Psoas muscle (tissue), 8 donors: ENCODE measurements around the gene CD1B. TPM values are rescaled to one million over a fixed set of nuclear protein-coding genes. Genes with fewer than 3 reads are reported as not detected.

Experiments
- ATAC-seq, 4 donors: fragments of 200-7000 bp; cut with Tn5 transposase; one replicate each; pipeline ENCODE4 v1.9.1; 2020; ENCODE audit warnings: moderate library complexity in 3 of 4, mild to moderate bottlenecking in 2 of 4
- DNase-seq, 2 donors: peaks; one replicate each; pipeline ENCODE4 v3.0.0-alpha.2; 2020
- H3K27ac ChIP-seq: fragments of 200-600 bp; one replicate; pipeline ENCODE4 v1.8.0; 2022
- H3K27me3 ChIP-seq, 3 donors: fragments of 200-600 bp in 1 of 3; one replicate each; pipeline versions ENCODE4 v1.6.1 to v1.8.0; 2013 to 2022; ENCODE audit warnings: low read length in 2 of 3, mild to moderate bottlenecking in 2 of 3, moderate library complexity in 1 of 3; ENCODE audit not compliant: insufficient read depth in 3 of 3
- H3K36me3 ChIP-seq, 2 donors: fragments of 200-600 bp in 1 of 2; one replicate each; pipeline versions ENCODE4 v1.6.1 to v1.8.0; 2013 to 2022; ENCODE audit warnings: low read depth in 1 of 2, mild to moderate bottlenecking in 1 of 2, moderate library complexity in 1 of 2; ENCODE audit not compliant: insufficient read depth in 1 of 2
- H3K4me1 ChIP-seq: fragments of 200-600 bp; one replicate; pipeline ENCODE4 v1.8.0; 2022
- H3K4me3 ChIP-seq: fragments of 200-600 bp; one replicate; pipeline ENCODE4 v1.8.0; 2022; ENCODE audit warnings: mild to moderate bottlenecking
- H3K9me3 ChIP-seq: fragments of 200-600 bp; one replicate; pipeline ENCODE4 v1.8.0; 2022
- CTCF ChIP-seq: fragments of 200-600 bp; IDR thresholded peaks from one replicate; pipeline ENCODE4 v1.8.0; 2022; ENCODE audit warnings: antibody characterized with exemption
- WGBS, 3 donors: extraction: QIAGEN DNeasy Blood & Tissue Kit; methylation state at CpG; one replicate each; pipeline versions ENCODE4 v1.1.6 to v1.1.7; 2013; 5-methylcytosine and 5-hydroxymethylcytosine counted together
- intact Hi-C, 2 donors: fragments of 100-400 bp; cut with DNase I; formaldehyde crosslinking; loops; one replicate each; pipeline versions ENCODE4 v1.11.0 to v1.14.2; 2022
- polyA plus RNA-seq, 3 donors: library from polyadenylated mRNA; stranded (reverse); fragments of 200-250 nt; gene quantifications; one replicate each; pipeline ENCODE4 v1.2.3, GENCODE V29; 2013
- total RNA-seq, 4 donors: library from RNA; stranded (reverse); fragmentation: NEBNext Ultra II Directional in 2 of 4; extraction: Animal tissue kit (Norgen Biotek cat#: 25700) in 2 of 4; gene quantifications; one replicate each; pipeline versions ENCODE4 v1.2.1 to v1.2.4, GENCODE V29; 2021 to 2023
- donor health status: healthy with polysubstance abuse.
- donor health status: DM: no; HTN: no; CAD: no; lungs with moderate emphysema.
- donor health status: Bipolar disorder and iron deficiency.
- donor health status: healthy.
- donor health status: DM: yes; HTN: yes; CAD: no.
- donor health status: DM: no; HTN: no; CAD: no.
- donor health status: DM: no; HTN: no; CAD: no.
- donor health status: DM: yes; HTN: yes; CAD: no.

The CD1B gene
- total and polyA plus RNA-seq, 7 donors, result 0.03 TPM; not detected in 6

DNA sequence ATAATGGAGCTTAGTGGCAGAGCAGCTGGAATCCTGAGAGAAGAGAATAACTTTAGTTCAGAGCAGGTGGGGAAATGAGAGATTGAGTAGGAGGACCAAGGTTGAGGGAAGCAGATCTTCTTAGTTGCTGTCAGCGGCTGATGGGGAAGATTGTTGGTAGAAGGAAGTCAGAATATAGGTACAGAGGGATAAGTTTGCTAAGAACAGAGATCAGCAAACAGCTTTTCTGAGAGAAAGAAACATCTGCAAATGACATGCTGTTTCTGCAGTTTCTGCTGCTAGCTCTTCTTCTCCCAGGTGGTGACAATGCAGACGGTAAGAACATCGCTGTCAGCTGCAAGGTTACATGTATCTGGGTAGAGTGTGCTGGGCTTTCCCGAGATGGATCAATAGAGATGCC lies 41.5 kb downstream of the CD1B start, which contains the start of gene CD1C:
Gene CD1C (plus strand): TSS at position 113 of the 400 bp plus-strand sequence. CDS start 142 bp downstream, at position 255.
- no peaks in the 10 kb centered on the region for H3K9me3 ChIP-seq
- 84 to 94% (median 85%) methylated on average over 4 of the region's 4 CpGs for WGBS, 3 donors
- no peaks in the 10 kb centered on the region for H3K4me1 ChIP-seq
- H3K27ac ChIP-seq, result no peak within 1 kb of the TSS
- ATAC-seq, result no peak
- no peaks in the 10 kb centered on the region for H3K27me3 ChIP-seq
- no peaks in the 10 kb centered on the region for H3K36me3 ChIP-seq
- DNase-seq, result no peak
- no peak for TF ChIP-seq CTCF
- H3K4me3 ChIP-seq, result no peak within 1 kb of the TSS
- intact Hi-C loops, result no loop called here

DNA sequence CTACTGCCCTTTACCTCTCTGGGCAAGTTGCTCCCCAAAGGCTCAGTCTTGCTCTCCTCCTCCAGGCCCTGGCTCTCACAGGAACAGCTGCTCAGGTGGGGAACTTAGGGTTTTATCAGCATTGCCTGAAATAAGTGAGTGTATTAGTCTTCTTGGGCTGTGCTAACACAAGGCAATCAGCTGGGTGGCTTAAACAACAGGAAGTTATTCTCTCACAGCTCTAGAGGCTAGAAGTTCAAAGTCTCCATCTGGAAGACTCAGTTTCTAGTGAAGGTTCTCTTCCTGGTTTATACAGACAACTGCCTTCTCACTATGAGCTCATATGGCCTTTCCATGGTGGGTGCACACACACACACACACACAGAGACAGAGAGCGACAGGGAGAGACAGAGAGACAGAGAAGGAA lies 44.4 kb downstream of the CD1B start:
- no peak for TF ChIP-seq CTCF
- intact Hi-C loops, result no loop called here
- DNase-seq (no peak), ATAC-seq (no peak)
- Histone ChIP-seq H3K27me3 (no peaks in the 10 kb centered on the region), H3K4me1 (no peaks in the 10 kb centered on the region), H3K4me3 (no peak overlapping the region), H3K36me3 (no peaks in the 10 kb centered on the region), H3K27ac (no peak overlapping the region), H3K9me3 (no peaks in the 10 kb centered on the region)
- 64 to 88% (median 83%) methylated on average over 1 of the region's 1 CpG for WGBS, 3 donors

- H3K4me3 ChIP-seq, result no peak overlapping the region
Measured at GRCh38 chr1:158286487-158286886, 44.8 kb downstream of the CD1B start.

GRCh38 chr1:158285756-158286241 lies 45.5 kb downstream of the CD1B start:
- H3K36me3 ChIP-seq, result no peaks in the 10 kb centered on the region
- H3K27ac ChIP-seq, result no peak overlapping the region
- 43 to 49% (median 48%) methylated on average over 7 of the region's 7 CpGs for WGBS, 3 donors

More at GRCh38 chr1:158286487-158286886, 44.8 kb downstream of the CD1B start:
- no peak for DNase-seq
- Histone ChIP-seq H3K4me1 (no peaks in the 10 kb centered on the region), H3K27ac (no peak overlapping the region), H3K9me3 (no peaks in the 10 kb centered on the region), H3K36me3 (no peaks in the 10 kb centered on the region), H3K27me3 (no peaks in the 10 kb centered on the region)
- ATAC-seq, result no peak
- intact Hi-C loops, result no loop called here
- no peak for TF ChIP-seq CTCF
- 74 to 79% (median 79%) methylated on average over 4 of the region's 4 CpGs for WGBS, 3 donors

More at GRCh38 chr1:158285756-158286241, 45.5 kb downstream of the CD1B start:
- intact Hi-C loops, result no loop called here
- peak in 3 of 4 donors; percentile 35 to 45 (median 37) for ATAC-seq
- Histone ChIP-seq H3K27me3 (no peaks in the 10 kb centered on the region), H3K9me3 (no peaks in the 10 kb centered on the region), H3K4me1 (no peaks in the 10 kb centered on the region), H3K4me3 (no peak overlapping the region)
- DNase-seq, result peak; percentile 20 to 54
- TF ChIP-seq CTCF, result no peak
